Left hindlimb (tissue), 1 donor: Measurements from ENCODE around the gene RBM15B.
"Not testable (repeated sequence)": the region's sequence is repeated elsewhere in the genome, so short reads cannot be mapped to it uniquely, and the experiment has no call there.

ENCODE experiments used
- DNase-seq: peaks from one replicate; pipeline ENCODE4 v3.0.0-alpha.2; 2018

RBM15B gene

GRCh38 chr3:51378726-51379125 lies 12.4 kb upstream of the RBM15B start:
- DNase-seq, result peak; percentile 19

DNA sequence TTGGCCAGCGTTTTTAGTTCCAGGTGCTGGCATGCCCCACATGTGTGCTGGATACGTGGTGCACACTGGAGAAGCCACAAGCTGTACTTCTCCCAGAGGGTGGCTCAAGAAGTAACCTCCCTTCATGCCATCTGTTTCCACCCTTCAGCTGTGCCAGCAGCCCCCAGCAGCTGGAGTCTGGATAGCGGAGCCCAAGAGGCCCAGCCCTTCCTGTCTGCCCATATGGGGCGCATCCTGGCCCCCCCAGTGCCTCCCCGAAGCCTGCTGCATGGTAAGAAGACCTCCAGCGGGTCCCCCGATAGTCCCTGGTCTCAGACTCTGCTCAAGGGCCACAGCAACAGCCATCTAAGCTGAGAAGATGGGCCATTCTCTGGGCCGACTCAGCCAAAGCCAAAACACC lies 11.8 kb upstream of the RBM15B start:
- peak; percentile 25 for DNase-seq

DNA sequence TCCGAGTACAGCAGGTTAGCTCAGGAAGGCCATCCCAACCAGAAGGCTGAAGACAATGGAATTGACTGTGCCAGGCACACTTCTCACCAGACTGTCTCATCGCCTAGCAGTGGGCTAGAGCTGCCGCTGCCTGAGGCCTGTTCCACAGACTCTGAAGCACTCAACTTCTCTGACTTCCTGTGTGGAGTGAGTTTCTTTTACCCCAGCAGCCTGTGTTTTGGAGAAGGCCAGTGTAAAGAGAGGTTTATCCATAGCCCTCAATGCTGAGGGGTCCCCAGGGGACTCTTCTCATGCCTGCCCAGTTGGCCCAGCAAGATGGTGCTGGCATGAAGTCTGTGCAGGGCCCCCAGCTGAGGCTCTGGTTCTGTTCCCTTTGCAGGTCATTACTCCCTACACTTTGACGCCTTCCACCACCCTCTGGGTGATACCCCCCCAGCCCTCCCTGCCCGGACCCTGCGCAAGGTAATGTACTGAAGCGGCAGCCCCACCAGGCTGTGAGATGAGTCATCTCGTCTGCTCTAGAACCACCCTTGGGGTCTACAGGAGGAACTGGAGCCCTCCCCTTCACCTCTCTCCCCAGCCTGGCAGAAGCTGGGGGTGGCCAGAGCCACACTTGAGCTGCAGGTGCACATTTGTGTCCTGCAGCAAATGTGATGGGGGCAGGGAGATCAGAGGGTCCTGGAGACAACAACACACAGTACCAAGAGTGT lies 11.2 kb upstream of the RBM15B start:
- DNase-seq, result no peak

DNA sequence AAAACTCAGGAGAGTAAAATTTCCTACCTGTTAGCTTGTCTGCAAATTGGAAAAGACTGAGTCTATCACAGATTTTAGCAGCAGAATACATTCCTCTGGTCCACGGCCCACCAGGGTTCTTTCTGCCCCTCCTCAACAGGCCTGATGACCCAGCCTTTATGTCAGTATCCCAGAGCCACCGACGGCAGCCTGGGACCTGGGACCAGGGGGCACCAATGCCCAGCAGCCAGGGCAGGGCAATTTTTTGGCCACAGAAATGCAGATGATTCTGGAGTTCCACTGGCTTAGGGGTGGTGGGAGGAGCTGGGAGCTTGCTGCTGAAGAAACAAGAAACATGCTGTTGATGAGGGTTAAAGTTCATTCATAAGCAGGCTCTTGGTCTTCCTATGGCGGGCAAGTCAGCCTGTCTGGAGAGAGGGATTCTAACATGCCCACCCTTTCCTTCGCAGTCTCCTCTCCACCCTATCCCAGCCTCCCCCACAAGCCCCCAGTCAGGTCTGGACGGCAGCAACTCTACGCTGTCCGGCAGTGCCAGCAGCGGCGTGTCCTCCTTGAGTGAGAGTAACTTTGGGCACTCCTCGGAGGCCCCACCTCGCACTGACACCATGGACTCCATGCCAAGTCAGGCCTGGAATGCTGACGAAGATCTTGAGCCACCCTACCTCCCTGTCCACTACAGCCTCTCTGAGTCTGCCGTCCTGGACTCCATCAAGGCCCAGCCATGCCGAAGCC lies 10.3 kb upstream of the RBM15B start:
- no peak for DNase-seq

DNA sequence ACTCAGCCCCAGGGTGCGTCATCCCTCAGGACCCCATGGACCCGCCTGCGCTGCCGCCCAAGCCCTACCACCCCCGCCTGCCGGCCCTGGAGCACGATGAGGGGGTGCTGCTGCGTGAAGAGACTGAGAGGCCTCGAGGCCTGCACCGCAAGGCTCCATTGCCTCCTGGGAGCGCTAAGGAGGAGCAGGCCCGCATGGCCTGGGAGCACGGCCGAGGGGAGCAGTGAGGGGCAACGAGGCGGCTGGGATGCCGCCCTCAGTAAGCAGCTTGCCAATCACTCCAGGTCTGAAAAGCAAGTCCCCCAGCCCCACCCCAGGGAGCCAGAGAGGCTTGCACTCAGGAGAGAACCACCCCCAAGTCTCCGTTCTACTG lies 9.8 kb upstream of the RBM15B start:
- DNase-seq, result no peak

DNA sequence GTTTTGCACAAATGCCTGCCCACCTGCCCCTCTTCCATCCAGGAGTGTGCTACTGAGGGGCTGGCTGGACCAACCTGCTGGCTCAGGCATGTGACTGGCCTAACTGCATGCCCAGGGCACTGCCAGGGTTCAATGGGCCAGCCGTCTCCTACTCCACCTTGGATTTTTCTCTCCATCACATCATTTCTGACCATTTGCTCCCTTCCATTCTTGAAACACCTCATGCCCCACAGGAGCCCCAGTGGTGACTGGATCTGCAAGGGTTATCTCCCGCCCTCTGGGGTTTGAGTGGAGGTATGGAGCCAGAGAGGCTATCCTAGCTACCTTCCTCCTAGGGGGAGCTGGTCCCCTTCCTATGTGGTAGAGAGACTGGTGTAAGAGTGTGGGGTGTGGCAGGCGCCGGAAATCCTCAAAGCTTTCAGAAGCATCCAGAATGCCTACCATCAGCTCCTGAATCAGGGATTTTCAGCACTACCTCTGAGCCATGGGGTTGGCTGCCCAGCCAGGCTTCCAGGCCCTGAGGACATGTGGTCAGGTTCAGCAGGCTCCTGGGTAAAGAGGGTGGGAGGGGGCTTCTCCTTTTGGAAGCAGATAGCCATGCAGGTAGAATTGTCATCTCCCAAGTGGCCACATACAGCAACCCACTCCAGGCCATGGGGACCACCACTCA lies 8.9 kb upstream of the RBM15B start:
- DNase-seq, result peak; percentile 24

GRCh38 chr3:51382947-51383578 lies 8.0 kb upstream of the RBM15B start:
- DNase-seq, result no peak

DNA sequence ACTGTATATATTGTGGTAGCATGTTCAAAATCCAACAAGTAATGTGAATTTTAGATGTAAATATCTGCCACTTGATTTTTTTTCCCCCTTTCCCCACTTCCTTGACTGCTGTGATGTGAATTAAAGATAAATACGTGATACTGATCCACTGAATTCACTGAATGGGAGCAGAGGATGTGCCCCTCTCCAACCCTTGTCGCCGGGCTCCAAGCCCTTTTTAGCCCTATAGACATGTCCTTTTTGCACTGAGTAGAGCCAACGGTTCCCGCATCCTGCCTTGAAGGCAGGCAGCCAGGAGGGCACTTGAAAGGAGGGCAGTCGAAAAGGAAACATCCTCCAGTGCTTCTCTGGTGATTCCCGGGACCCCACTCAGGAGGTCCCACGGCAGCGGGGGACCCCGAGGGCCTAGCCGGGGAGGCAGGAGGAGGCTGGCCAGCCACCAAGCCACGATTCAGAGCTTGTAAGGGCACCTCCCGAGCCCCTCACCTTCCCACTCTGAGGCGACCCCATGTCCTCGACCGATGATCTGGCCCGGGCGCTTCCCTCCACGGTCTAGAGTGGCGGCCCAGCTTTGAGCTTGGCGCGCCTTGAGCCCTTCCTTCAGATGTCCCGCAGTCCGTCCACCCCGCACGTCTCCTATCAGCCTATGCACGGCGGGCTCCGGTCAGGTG lies 6.9 kb upstream of the RBM15B start:
- peak; percentile 54 for DNase-seq

DNA sequence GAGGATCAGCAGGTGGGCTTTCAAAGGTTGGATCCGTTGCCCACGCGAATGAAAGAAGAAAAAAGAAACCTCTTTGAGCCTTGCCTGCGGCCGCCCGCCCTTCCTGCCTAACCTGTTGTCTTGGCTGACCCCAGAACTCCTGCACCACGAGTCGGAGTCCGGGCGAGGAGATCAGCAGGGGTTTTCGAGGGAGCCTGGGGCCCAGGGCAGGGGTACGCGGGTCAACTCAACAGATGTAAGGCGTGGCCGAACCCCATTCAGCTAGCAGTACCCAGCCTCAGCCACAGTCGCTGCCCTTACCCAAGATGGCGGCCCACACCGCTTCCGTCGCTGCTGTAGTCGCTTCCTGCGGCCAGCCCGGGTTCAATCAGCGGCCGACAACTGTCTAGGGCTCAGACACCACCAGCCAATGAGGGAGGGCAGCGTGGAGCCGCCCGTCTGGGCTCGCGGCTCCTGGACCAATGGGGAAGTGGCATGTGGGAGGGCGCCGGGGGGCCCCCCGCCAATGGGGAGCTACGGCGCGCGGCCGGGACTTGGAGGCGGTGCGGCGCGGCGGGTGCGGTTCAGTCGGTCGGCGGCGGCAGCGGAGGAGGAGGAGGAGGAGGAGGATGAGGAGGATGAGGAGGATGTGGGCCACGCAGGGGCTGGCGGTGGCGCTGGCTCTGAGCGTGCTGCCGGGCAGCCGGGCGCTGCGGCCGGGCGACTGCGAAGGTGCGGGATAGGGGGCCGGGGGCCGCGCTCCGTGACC lies 6.2 kb upstream of the RBM15B start, which contains the start of gene MANF:
Gene MANF, plus strand, starts transcription at position 566 of the 748 bp plus-strand sequence. Its CDS starts 52 bp downstream, at position 618.
- DNase-seq, result peak; percentile 99

GRCh38 chr3:51385621-51386091 lies 5.4 kb upstream of the RBM15B start:
- DNase-seq, result no peak

- no peak for DNase-seq
Observed at GRCh38 chr3:51386159-51386851, 4.8 kb upstream of the RBM15B start.

GRCh38 chr3:51386852-51387229 lies 4.2 kb upstream of the RBM15B start:
- DNase-seq, result no peak

GRCh38 chr3:51387281-51387680 lies 3.8 kb upstream of the RBM15B start:
- not testable (repeated sequence) for DNase-seq

GRCh38 chr3:51388286-51389029 lies 2.6 kb upstream of the RBM15B start:
- no peak for DNase-seq

DNA sequence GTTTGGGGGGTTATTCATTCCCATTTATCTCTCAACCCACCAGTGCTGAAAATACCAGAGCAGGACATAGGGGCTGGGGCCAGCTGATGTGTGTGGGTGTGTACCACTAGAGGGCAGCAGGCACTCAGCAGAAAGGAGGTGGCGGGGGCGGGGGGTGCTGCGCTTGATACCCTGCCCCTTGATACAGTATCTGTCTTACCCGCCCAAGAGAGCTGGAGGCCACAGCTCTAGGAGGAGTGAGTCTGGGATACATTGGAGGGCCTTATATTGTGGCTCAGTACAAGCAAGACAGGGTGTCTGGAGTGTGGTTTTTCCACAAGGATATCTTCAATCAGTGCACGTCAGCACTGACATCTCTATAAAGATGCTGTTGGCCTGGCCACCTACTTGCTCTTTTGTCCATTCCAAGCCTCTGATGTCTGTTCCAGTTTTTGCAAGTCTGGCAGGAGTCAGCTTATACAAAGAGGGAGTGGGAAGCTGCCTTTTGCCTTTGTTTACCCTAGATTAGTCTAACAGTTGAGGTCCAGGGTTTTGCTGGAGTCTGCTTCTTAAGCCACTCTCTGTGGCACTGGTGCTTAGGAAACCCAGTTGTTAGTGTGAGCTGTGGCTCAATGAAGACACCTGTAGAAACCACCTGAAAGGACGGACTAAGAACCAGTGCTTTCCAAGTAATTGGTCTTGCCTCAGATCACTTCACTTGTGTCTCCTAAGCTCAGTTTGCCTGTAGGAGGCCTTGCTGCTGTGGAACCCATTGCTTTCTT lies 1.5 kb upstream of the RBM15B start:
- DNase-seq, result no peak

- DNase-seq, result no peak
Observed at GRCh38 chr3:51390246-51391074, 625 bp upstream of the RBM15B start.

- no peak for DNase-seq
Observed at GRCh38 chr3:51391566-51392354, 675 bp downstream of the RBM15B start.
